GM12892 (cell line): Measurements from ENCODE around the gene AKIP1. TPM values are rescaled to one million over a fixed set of nuclear protein-coding genes. Genes with fewer than 3 reads are reported as not detected.
"Not testable (repeated sequence)": the region's sequence is repeated elsewhere in the genome, so short reads cannot be mapped to it uniquely, and the experiment has no call there.

ENCODE experiments used
- DNase-seq: peaks from one replicate; pipeline ENCODE4 v3.0.0; 2011; ENCODE audit not compliant: insufficient read length
- FAIRE-seq: peaks from 2 replicates; lab custom pipeline; 2011; peaks lifted over from hg19 to GRCh38; lab: Jason Lieb, UNC
- POLR2A ChIP-seq: IDR thresholded peaks from 2 replicates; pipeline ENCODE4 v1.6.1; 2011; ENCODE audit warnings: low read depth, low read length, control low read depth
- POLR2AphosphoS5 ChIP-seq: IDR thresholded peaks from 2 replicates; pipeline ENCODE4 v1.6.1; 2011; ENCODE audit warnings: low read depth, low read length, control low read depth
- TAF1 ChIP-seq: IDR thresholded peaks from 2 replicates; pipeline ENCODE4 v1.6.1; 2011; ENCODE audit warnings: low read depth, mild to moderate bottlenecking, control low read depth, low read length, borderline replicate concordance
- polyA plus RNA-seq: library from polyadenylated mRNA; unstranded; fragments of >200 nt; gene quantifications from one replicate; pipeline ENCODE4 v1.2.1, GENCODE V29; 2012; ENCODE audit warnings: missing spikeins, inconsistent platforms; ENCODE audit not compliant: missing spikeins

AKIP1 gene, protein sequence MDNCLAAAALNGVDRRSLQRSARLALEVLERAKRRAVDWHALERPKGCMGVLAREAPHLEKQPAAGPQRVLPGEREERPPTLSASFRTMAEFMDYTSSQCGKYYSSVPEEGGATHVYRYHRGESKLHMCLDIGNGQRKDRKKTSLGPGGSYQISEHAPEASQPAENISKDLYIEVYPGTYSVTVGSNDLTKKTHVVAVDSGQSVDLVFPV
- 25.9 TPM for polyA plus RNA-seq

GRCh38 chr11:8911029-8911823 lies at the start of gene AKIP1:
AKIP1 (plus strand) TSS chr11:8911189; CDS start chr11:8911450, 261 bp downstream.
- peak; percentile 78 for DNase-seq
- FAIRE-seq, result peak; percentile 99
- TF ChIP-seq POLR2A, result peak; percentile 59; the same call in 1 of the 2 replicates
- TF ChIP-seq POLR2AphosphoS5, result peak; percentile 53
- no peak for TF ChIP-seq TAF1

- FAIRE-seq (no peak), DNase-seq (no peak)
- TF ChIP-seq TAF1, result no peak
- TF ChIP-seq POLR2A, result no peak
- TF ChIP-seq POLR2AphosphoS5, result no peak
These were observed 47.2 kb upstream of the AKIP1 start for GRCh38 chr11:8863838-8864237.

DNA sequence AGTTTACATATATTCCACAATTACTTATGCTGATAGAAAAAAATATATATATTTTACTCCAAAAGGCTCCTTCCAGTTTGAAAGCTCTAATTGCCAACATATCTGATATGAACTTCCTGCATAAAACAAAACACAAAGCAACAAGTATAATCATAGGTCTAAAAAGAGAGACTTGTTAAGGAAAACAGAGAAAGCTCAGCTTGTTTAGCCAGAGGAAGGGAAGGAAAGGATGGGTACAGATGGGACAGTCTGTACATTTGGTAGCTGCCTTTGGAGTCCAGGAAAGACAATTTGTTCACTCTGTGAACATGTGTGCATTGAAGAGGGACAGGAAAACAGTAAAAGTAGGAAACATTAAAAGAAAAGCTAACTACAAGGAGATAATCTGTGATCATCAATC lies 45.7 kb upstream of the AKIP1 start:
- DNase-seq (no peak), FAIRE-seq (no peak)
- TF ChIP-seq POLR2AphosphoS5 (no peak), POLR2A (no peak), TAF1 (no peak)

GRCh38 chr11:8867035-8867434 lies 44.0 kb upstream of the AKIP1 start:
- DNase-seq, result no peak
- TF ChIP-seq TAF1 (no peak), POLR2AphosphoS5 (no peak), POLR2A (no peak)
- FAIRE-seq, result no peak

GRCh38 chr11:8867931-8868631 lies 42.9 kb upstream of the AKIP1 start:
- DNase-seq (no peak), FAIRE-seq (no peak)
- TF ChIP-seq TAF1 (no peak), POLR2A (no peak), POLR2AphosphoS5 (no peak)

DNA sequence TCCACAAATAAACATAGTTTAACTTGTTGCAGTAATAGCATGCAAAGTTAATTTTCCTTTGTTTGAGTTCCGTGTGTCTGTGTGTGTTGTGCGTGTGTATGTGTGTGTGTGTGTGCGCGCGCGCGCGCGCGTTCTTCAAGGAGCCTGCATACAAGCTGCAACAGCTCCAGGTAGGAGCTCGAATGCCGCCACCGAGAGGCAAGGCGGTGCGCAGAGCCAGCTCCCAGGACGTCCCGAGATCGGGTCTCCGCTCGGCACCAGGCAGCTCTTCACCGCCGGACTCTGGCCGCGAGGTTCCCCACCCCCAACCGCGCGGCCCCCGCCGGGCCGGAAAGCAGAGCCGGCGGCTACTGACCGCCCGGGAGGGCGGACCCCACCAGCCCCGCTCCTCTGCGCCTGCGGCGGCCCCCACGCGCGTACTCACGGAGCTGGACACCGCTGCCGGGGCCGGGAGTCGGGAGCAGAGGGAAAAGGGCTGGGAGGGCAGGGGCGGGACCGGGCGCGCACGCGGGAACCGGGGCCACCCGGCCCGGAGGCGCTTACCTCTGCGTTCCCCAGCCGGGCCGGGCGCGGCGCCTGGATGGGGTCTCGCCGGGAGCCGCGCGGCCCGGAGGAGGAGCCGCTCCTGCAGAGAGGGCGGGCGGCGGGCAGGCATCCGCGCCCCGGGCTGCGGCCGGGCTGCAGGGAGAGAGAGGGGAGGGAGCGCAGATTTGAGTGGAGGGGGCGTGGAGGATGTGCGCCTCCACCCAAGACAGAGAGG lies 40.4 kb upstream of the AKIP1 start:
- peak; percentile 88 for FAIRE-seq
- TF ChIP-seq POLR2A, result no peak
- TF ChIP-seq TAF1, result no peak
- TF ChIP-seq POLR2AphosphoS5, result no peak
- DNase-seq, result peak; percentile 32

- DNase-seq (no peak), FAIRE-seq (no peak)
- TF ChIP-seq TAF1, result no peak
- no peak for TF ChIP-seq POLR2AphosphoS5
- no peak for TF ChIP-seq POLR2A
These were observed 39.7 kb upstream of the AKIP1 start for GRCh38 chr11:8871171-8871775.

DNA sequence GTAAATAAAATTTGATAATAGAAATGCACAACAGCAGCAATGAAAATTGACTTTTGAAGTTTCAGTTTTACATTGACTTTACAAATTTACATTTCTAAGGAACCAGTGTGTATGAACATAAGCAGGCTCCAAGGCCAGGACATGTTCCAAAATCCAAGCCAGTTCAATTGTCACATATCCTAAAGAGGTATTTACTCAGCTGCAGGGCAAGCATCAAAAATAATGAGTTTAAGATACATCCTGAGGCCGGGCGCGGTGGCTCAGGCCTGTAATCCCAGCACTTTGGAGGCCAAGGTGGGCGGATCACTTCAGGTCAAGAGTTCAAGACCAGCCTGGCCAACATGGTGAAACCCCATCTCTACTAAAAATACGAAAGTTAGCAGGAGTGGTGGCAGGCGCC lies 39.0 kb upstream of the AKIP1 start:
- FAIRE-seq (no peak), DNase-seq (no peak)
- no peak for TF ChIP-seq POLR2AphosphoS5
- TF ChIP-seq TAF1, result no peak
- no peak for TF ChIP-seq POLR2A

GRCh38 chr11:8873741-8874405 lies 37.1 kb upstream of the AKIP1 start:
- TF ChIP-seq POLR2AphosphoS5 (no peak), POLR2A (no peak), TAF1 (no peak)
- no peak for DNase-seq
- peak; percentile 76 for FAIRE-seq

DNA sequence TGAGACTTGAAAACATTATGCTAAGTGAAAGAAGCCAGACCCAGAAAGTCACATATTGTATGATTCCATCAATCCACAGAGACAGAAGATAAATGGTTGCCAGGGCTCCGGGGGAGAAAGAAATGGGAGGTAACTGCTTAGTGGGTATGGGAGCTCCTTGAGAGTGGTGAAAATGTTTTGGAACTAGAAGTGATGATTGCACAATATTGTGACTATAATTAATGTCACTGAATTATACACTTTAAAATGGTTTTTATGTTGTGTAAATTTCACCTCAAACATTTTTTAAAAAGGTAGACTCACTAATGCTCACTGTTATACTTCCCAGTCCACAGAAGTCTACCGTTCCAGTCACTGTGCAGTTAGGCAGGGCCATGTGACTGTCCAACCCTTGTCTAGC lies 32.2 kb upstream of the AKIP1 start:
- no peak for FAIRE-seq
- TF ChIP-seq TAF1, result no peak
- TF ChIP-seq POLR2AphosphoS5, result no peak
- no peak for TF ChIP-seq POLR2A
- DNase-seq, result no peak

GRCh38 chr11:8881585-8881984 lies 29.4 kb upstream of the AKIP1 start:
- DNase-seq, FAIRE-seq: not testable (repeated sequence)
